Dendritic cell treated with granulocyte-macrophage colony-stimulating factor and Interleukin-4, amounts not matched to agents 40 ng/mL and 50 ng/mL, for 4 days (primary cell): ENCODE measurements around the gene EFCAB8.

Source experiments
- H3K27ac Mint-ChIP-seq: one replicate; pipeline ENCODE4 v1.8.0; 2022; ENCODE audit warnings: mild to moderate bottlenecking, mixed read lengths
- H3K27me3 Mint-ChIP-seq: one replicate; pipeline ENCODE4 v1.8.0; 2022; ENCODE audit warnings: mild to moderate bottlenecking, mixed read lengths
- H3K36me3 Mint-ChIP-seq: one replicate; pipeline ENCODE4 v1.8.0; 2022; ENCODE audit warnings: low read depth, mixed read lengths
- H3K4me1 Mint-ChIP-seq: one replicate; pipeline ENCODE4 v1.8.0; 2022; ENCODE audit warnings: low read depth, mixed read lengths
- H3K4me3 Mint-ChIP-seq: one replicate; pipeline ENCODE4 v1.8.0; 2022; ENCODE audit warnings: mild to moderate bottlenecking, moderate library complexity, mixed read lengths
- H3K9me3 Mint-ChIP-seq: one replicate; pipeline ENCODE4 v1.8.0; 2022; ENCODE audit warnings: mixed read lengths
- intact Hi-C: fragments of 100-400 bp; cut with micrococcal nuclease; formaldehyde crosslinking; loops from one replicate; pipeline ENCODE4 v1.15.0; 2022

Gene EFCAB8

DNA sequence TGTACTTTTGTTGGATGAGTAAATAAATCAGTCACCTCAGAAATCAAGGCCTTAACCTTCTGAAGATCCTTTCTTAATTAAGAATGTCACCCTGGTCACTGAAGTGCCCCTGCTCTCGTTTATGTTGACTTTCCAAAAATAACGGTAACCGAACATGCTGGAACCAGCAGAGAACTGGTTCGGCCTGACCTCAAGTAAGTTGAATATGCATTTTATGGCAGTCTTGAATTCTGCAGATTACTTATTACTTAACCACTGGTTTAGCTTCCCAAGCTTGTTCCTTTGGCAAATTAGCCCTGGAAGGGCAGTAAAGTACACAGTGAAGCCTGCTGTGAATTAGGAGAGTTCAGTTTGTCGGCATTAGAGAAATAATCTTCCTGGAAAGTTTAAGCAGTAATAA is 26.7 kb upstream of the EFCAB8 start:
- H3K4me1 Mint-ChIP-seq, result peaks cover 36% of the 10 kb centered on the region

GRCh38 chr20:32832664-32833063 is 26.1 kb upstream of the EFCAB8 start:
- Mint-ChIP-seq H3K4me3 (no peak overlapping the region), H3K9me3 (no peaks in the 10 kb centered on the region), H3K27ac (peak overlapping the region; percentile 12), H3K4me1 (peaks cover 29% of the 10 kb centered on the region), H3K27me3 (no peaks in the 10 kb centered on the region), H3K36me3 (peaks cover 89% of the 10 kb centered on the region)
- intact Hi-C loops, result no loop called here

More for the DNA sequence above, 26.7 kb upstream of the EFCAB8 start:
- Mint-ChIP-seq H3K4me3 (no peak overlapping the region), H3K27me3 (no peaks in the 10 kb centered on the region), H3K9me3 (no peaks in the 10 kb centered on the region), H3K27ac (no peak overlapping the region), H3K36me3 (peaks cover 89% of the 10 kb centered on the region)
- intact Hi-C loops, result no loop called here

DNA sequence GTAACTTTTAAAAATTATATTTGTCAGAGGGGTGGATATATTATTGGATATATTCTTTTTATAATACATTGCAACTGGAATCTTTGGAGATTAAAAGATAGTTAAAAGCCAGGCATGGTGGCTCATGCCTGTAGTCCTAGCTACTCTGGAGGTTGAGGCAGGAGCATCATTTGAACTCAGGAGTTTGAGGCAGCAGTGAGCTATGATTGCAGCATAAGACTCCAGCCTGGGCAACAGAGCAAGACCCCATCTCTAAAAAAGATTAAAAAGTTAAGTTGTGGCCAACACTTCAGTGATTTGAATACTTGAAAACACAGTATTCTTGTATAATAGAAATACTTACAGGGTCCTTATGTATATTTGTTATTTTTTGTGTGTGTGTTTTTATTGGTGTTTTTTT is 23.8 kb upstream of the EFCAB8 start:
- H3K4me3 Mint-ChIP-seq, result no peak overlapping the region
- H3K27ac Mint-ChIP-seq, result no peak overlapping the region
- intact Hi-C loops, result no loop called here
- no peaks in the 10 kb centered on the region for H3K9me3 Mint-ChIP-seq
- peaks cover 93% of the 10 kb centered on the region for H3K36me3 Mint-ChIP-seq
- H3K4me1 Mint-ChIP-seq, result peaks cover 10% of the 10 kb centered on the region
- H3K27me3 Mint-ChIP-seq, result no peaks in the 10 kb centered on the region

- intact Hi-C loops, result no loop called here
- Mint-ChIP-seq H3K36me3 (peaks cover 96% of the 10 kb centered on the region), H3K27me3 (no peaks in the 10 kb centered on the region), H3K9me3 (no peaks in the 10 kb centered on the region), H3K4me1 (peaks cover 6% of the 10 kb centered on the region), H3K4me3 (no peak overlapping the region), H3K27ac (no peak overlapping the region)
Measured at GRCh38 chr20:32837157-32837556, 21.6 kb upstream of the EFCAB8 start.

GRCh38 chr20:32839227-32839981 is 19.3 kb upstream of the EFCAB8 start:
- Mint-ChIP-seq H3K27me3 (no peaks in the 10 kb centered on the region), H3K27ac (no peak overlapping the region), H3K36me3 (peaks cover 97% of the 10 kb centered on the region), H3K4me3 (no peak overlapping the region), H3K9me3 (no peaks in the 10 kb centered on the region), H3K4me1 (peaks cover 6% of the 10 kb centered on the region)
- intact Hi-C loops, result no loop called here

DNA sequence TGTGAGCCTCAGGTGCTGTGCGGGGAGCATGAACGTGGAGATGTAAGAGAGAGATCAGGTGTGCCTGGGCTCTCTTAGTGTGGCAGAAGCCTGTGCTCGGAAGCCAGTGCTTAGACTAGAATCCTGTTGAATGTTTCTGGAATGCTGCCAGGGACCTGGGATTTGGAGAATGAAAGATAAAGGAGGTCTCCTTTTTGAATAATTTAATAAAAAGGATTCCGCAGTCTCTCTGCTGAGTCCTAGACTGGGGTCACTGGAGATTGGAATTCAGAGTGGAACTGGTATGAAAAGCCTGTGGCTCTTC is 18.8 kb upstream of the EFCAB8 start:
- peaks cover 99% of the 10 kb centered on the region for H3K36me3 Mint-ChIP-seq
- peaks cover 11% of the 10 kb centered on the region for H3K4me1 Mint-ChIP-seq

GRCh38 chr20:32841174-32841573 is 17.5 kb upstream of the EFCAB8 start:
- peaks cover 11% of the 10 kb centered on the region for H3K4me1 Mint-ChIP-seq
- H3K9me3 Mint-ChIP-seq, result no peaks in the 10 kb centered on the region
- H3K27me3 Mint-ChIP-seq, result no peaks in the 10 kb centered on the region
- H3K27ac Mint-ChIP-seq, result no peak overlapping the region
- peaks cover 99% of the 10 kb centered on the region for H3K36me3 Mint-ChIP-seq
- no peak overlapping the region for H3K4me3 Mint-ChIP-seq
- intact Hi-C loops, result no loop called here

More for the DNA sequence above, 18.8 kb upstream of the EFCAB8 start:
- Mint-ChIP-seq H3K4me3 (no peak overlapping the region), H3K27me3 (no peaks in the 10 kb centered on the region), H3K9me3 (no peaks in the 10 kb centered on the region), H3K27ac (no peak overlapping the region)
- intact Hi-C loops, result no loop called here

GRCh38 chr20:32841632-32842031 is 17.1 kb upstream of the EFCAB8 start:
- H3K36me3 Mint-ChIP-seq, result peaks cover 99% of the 10 kb centered on the region
- no peaks in the 10 kb centered on the region for H3K27me3 Mint-ChIP-seq
- peaks cover 11% of the 10 kb centered on the region for H3K4me1 Mint-ChIP-seq
- no peak overlapping the region for H3K4me3 Mint-ChIP-seq
- intact Hi-C loops, result no loop called here
- H3K27ac Mint-ChIP-seq, result no peak overlapping the region
- H3K9me3 Mint-ChIP-seq, result no peaks in the 10 kb centered on the region

- Mint-ChIP-seq H3K27ac (no peak overlapping the region), H3K27me3 (no peaks in the 10 kb centered on the region), H3K9me3 (no peaks in the 10 kb centered on the region), H3K4me3 (no peak overlapping the region), H3K4me1 (peaks cover 11% of the 10 kb centered on the region), H3K36me3 (peaks cover 99% of the 10 kb centered on the region)
- intact Hi-C loops, result no loop called here
Measured at GRCh38 chr20:32842688-32843524, 15.8 kb upstream of the EFCAB8 start.

DNA sequence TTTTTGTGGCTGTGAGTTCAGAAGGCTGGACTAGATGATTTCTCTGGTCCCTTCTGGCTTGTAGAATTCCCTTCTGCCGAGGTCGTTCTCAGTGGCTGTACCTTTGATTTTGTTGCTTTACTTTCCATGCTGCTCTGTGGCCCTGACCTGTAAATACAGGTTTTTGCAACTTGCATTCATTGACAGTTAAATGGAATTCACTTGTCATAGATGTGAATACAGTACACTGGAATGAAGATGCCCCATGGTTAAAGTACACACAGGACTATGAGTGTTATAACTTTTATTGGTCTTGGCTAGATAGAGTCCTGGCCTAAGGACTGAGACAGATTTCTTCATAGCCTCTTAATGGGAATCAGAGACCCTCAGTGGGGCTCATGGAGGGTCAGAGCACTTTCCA is 12.9 kb upstream of the EFCAB8 start:
- Mint-ChIP-seq H3K4me3 (no peak overlapping the region), H3K27ac (no peak overlapping the region), H3K4me1 (peaks cover 10% of the 10 kb centered on the region), H3K27me3 (no peaks in the 10 kb centered on the region), H3K36me3 (peaks cover 99% of the 10 kb centered on the region), H3K9me3 (no peaks in the 10 kb centered on the region)
- intact Hi-C loops, result no loop called here

DNA sequence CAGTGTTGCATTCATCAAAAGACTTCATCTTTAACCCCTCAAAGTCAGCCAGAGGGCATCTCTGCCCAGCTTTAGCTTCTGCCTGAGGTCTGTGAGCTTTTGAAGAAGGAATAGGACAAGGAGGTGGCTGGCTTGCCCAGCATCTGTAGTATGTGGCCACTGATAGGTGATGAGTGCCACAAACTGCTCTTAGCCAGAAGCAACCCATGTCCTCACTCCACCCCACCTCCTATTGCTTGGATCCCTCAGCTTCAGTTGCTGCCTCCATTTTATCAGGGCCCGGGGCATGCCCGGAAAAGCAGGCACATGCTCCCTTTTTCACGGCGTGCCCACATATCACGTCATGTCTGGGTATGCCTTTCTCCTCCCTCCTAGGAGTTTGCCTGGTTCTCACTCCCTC is 11.9 kb upstream of the EFCAB8 start:
- Mint-ChIP-seq H3K27me3 (no peaks in the 10 kb centered on the region), H3K4me1 (peaks cover 5% of the 10 kb centered on the region), H3K27ac (no peak overlapping the region), H3K4me3 (no peak overlapping the region), H3K36me3 (peaks cover 98% of the 10 kb centered on the region), H3K9me3 (no peaks in the 10 kb centered on the region)
- intact Hi-C loops, result no loop called here

DNA sequence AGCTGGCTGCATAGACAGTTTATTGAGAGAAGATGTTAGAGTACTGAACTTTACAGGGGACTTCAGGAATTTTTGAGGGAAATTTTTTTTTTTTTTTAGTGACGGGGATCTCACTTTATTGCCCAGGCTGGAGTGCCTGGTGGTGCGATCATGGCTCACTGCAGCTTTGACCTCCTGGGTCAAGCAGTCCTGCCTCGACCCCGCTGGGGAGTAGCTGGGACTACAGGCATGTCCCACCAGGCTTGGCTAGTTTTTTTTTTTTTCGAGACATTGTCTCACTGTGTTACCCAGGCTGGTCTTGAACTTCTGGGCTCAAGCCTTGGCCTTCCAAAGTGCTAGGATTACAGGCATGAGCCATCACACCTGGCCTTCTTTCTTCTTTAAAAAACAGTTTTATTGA is 10.8 kb upstream of the EFCAB8 start:
- H3K27ac Mint-ChIP-seq, result no peak overlapping the region
- no peak overlapping the region for H3K4me3 Mint-ChIP-seq
- H3K27me3 Mint-ChIP-seq, result no peaks in the 10 kb centered on the region
- peaks cover 5% of the 10 kb centered on the region for H3K4me1 Mint-ChIP-seq
- peaks cover 98% of the 10 kb centered on the region for H3K36me3 Mint-ChIP-seq
- no peaks in the 10 kb centered on the region for H3K9me3 Mint-ChIP-seq
- intact Hi-C loops, result no loop called here

DNA sequence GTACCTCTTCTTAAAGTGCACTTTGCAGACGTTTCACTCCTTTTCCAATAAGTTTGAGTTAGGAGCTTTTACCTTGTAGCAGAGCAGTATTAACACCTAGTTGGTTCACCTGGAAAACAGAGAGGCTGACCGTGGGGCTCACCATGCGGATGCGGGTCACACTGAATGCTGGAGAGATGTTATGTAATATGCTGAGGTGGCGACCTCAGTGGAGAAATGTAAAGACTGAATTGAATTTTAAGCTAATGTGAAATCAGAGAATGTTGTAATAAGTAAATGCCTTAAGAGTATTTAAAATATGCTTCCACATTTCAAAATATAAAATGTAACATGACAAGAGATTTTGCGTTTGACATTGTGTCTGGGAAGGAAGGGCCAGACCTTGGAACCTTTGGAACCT is 9.9 kb upstream of the EFCAB8 start:
- no peak overlapping the region for H3K27ac Mint-ChIP-seq

GRCh38 chr20:32849577-32849976 is 9.1 kb upstream of the EFCAB8 start:
- no peak overlapping the region for H3K27ac Mint-ChIP-seq
- intact Hi-C loops, result no loop called here
- peaks cover 93% of the 10 kb centered on the region for H3K36me3 Mint-ChIP-seq
- no peaks in the 10 kb centered on the region for H3K9me3 Mint-ChIP-seq
- no peaks in the 10 kb centered on the region for H3K27me3 Mint-ChIP-seq
- H3K4me1 Mint-ChIP-seq, result peaks cover 3% of the 10 kb centered on the region
- no peak overlapping the region for H3K4me3 Mint-ChIP-seq

More for the DNA sequence above, 9.9 kb upstream of the EFCAB8 start:
- Mint-ChIP-seq H3K27me3 (no peaks in the 10 kb centered on the region), H3K36me3 (peaks cover 97% of the 10 kb centered on the region), H3K9me3 (no peaks in the 10 kb centered on the region), H3K4me3 (no peak overlapping the region), H3K4me1 (peaks cover 5% of the 10 kb centered on the region)
- intact Hi-C loops, result no loop called here
